ENCODE data around the gene PID1. TPM values are rescaled to one million over a fixed set of nuclear protein-coding genes. Genes with fewer than 3 reads are reported as not detected.

Gene PID1
- total RNA-seq, 1 experiment from 2014 or later: 0.95 TPM

- in situ Hi-C loops (cut with HindIII; ENCODE audit: low pct_unique_long_range_greater_than_20kb, low sequenced_read_pairs): no loop called here
- DNase-seq (ENCODE audit: low read depth, low spot score): no peak
These were observed 163.5 kb downstream of the PID1 start for GRCh38 chr2:229107601-229108000.

- in situ Hi-C loops (cut with HindIII; ENCODE audit: low pct_unique_long_range_greater_than_20kb, low sequenced_read_pairs): no loop called here
- no peak for DNase-seq (ENCODE audit: low read depth, low spot score)
These were observed 166.1 kb downstream of the PID1 start for GRCh38 chr2:229104974-229105387.

GRCh38 chr2:229104025-229104424 is 167.1 kb downstream of the PID1 start:
- no peak for DNase-seq (ENCODE audit: low read depth, low spot score)
- in situ Hi-C loops (cut with HindIII; ENCODE audit: low pct_unique_long_range_greater_than_20kb, low sequenced_read_pairs): no loop called here

- in situ Hi-C loops (cut with HindIII; ENCODE audit: low pct_unique_long_range_greater_than_20kb, low sequenced_read_pairs): no loop called here
- no peak for DNase-seq (ENCODE audit: low read depth, low spot score)
These were observed 169.8 kb downstream of the PID1 start for GRCh38 chr2:229101314-229101713.

GRCh38 chr2:229099231-229099630 is 171.9 kb downstream of the PID1 start:
- in situ Hi-C loops (cut with HindIII; ENCODE audit: low pct_unique_long_range_greater_than_20kb, low sequenced_read_pairs): no loop called here
- no peak for DNase-seq (ENCODE audit: low read depth, low spot score)

GRCh38 chr2:229098801-229099200 is 172.3 kb downstream of the PID1 start:
- in situ Hi-C loops (cut with HindIII; ENCODE audit: low pct_unique_long_range_greater_than_20kb, low sequenced_read_pairs): no loop called here
- no peak for DNase-seq (ENCODE audit: low read depth, low spot score)

- no peak for DNase-seq (ENCODE audit: low read depth, low spot score)
These were observed 174.5 kb downstream of the PID1 start for GRCh38 chr2:229096409-229097066.

GRCh38 chr2:229095472-229095871 is 175.6 kb downstream of the PID1 start:
- DNase-seq (ENCODE audit: low read depth, low spot score): no peak
- in situ Hi-C loops (cut with HindIII; ENCODE audit: low pct_unique_long_range_greater_than_20kb, low sequenced_read_pairs): no loop called here

More at GRCh38 chr2:229096409-229097066, 174.5 kb downstream of the PID1 start:
- in situ Hi-C loops (cut with HindIII; ENCODE audit: low pct_unique_long_range_greater_than_20kb, low sequenced_read_pairs): no loop called here

- DNase-seq (ENCODE audit: low read depth, low spot score): peak; percentile 37
- in situ Hi-C loops (cut with HindIII; ENCODE audit: low pct_unique_long_range_greater_than_20kb, low sequenced_read_pairs): no loop called here
These were observed 180.9 kb downstream of the PID1 start for GRCh38 chr2:229090225-229090624.

- in situ Hi-C loops (cut with HindIII; ENCODE audit: low pct_unique_long_range_greater_than_20kb, low sequenced_read_pairs): no loop called here
These were observed 181.3 kb downstream of the PID1 start for GRCh38 chr2:229089776-229090175.

GRCh38 chr2:229088966-229089700 is 182.0 kb downstream of the PID1 start:
- DNase-seq (ENCODE audit: low read depth, low spot score): no peak
- in situ Hi-C loops (cut with HindIII; ENCODE audit: low pct_unique_long_range_greater_than_20kb, low sequenced_read_pairs): no loop called here

More at GRCh38 chr2:229089776-229090175, 181.3 kb downstream of the PID1 start:
- no peak for DNase-seq (ENCODE audit: low read depth, low spot score)

GRCh38 chr2:229088517-229088913 is 182.6 kb downstream of the PID1 start:
- in situ Hi-C loops (cut with HindIII; ENCODE audit: low pct_unique_long_range_greater_than_20kb, low sequenced_read_pairs): no loop called here

GRCh38 chr2:229087843-229088516 is 183.1 kb downstream of the PID1 start:
- in situ Hi-C loops (cut with HindIII; ENCODE audit: low pct_unique_long_range_greater_than_20kb, low sequenced_read_pairs): no loop called here
- DNase-seq (ENCODE audit: low read depth, low spot score): no peak

More at GRCh38 chr2:229088517-229088913, 182.6 kb downstream of the PID1 start:
- no peak for DNase-seq (ENCODE audit: low read depth, low spot score)

GRCh38 chr2:229087267-229087666 is 183.8 kb downstream of the PID1 start:
- in situ Hi-C loops (cut with HindIII; ENCODE audit: low pct_unique_long_range_greater_than_20kb, low sequenced_read_pairs): no loop called here

GRCh38 chr2:229085439-229085838 is 185.6 kb downstream of the PID1 start:
- DNase-seq (ENCODE audit: low read depth, low spot score): no peak
- in situ Hi-C loops (cut with HindIII; ENCODE audit: low pct_unique_long_range_greater_than_20kb, low sequenced_read_pairs): no loop called here

More at GRCh38 chr2:229087267-229087666, 183.8 kb downstream of the PID1 start:
- DNase-seq (ENCODE audit: low read depth, low spot score): no peak

GRCh38 chr2:229084447-229084846 is 186.6 kb downstream of the PID1 start:
- in situ Hi-C loops (cut with HindIII; ENCODE audit: low pct_unique_long_range_greater_than_20kb, low sequenced_read_pairs): no loop called here
- peak; percentile 5 for DNase-seq (ENCODE audit: low read depth, low spot score)

GRCh38 chr2:229083606-229084340 is 187.3 kb downstream of the PID1 start:
- in situ Hi-C loops (cut with HindIII; ENCODE audit: low pct_unique_long_range_greater_than_20kb, low sequenced_read_pairs): no loop called here
- no peak for DNase-seq (ENCODE audit: low read depth, low spot score)

GRCh38 chr2:229081411-229081810 is 189.7 kb downstream of the PID1 start:
- in situ Hi-C loops (cut with HindIII; ENCODE audit: low pct_unique_long_range_greater_than_20kb, low sequenced_read_pairs): no loop called here

More at GRCh38 chr2:229081411-229081810, 189.7 kb downstream of the PID1 start:
- DNase-seq (ENCODE audit: low read depth, low spot score): no peak
